Keratinocyte (primary cell): ENCODE measurements around the gene FHL1. TPM values are rescaled to one million over a fixed set of nuclear protein-coding genes. Genes with fewer than 3 reads are reported as not detected.

Source experiments
- DNase-seq: peaks from one replicate; pipeline ENCODE4 v3.0.0-alpha.2; 2011; ENCODE audit warnings: low read depth, missing footprints, low spot score
- FAIRE-seq: peaks from 2 replicates; lab custom pipeline; 2011; peaks lifted over from hg19 to GRCh38; lab: Jason Lieb, UNC
- H2AFZ ChIP-seq: 2 replicates; pipeline ENCODE4 v1.6.0; 2012; ENCODE audit warnings: low read length, control low read depth, inconsistent platforms; ENCODE audit not compliant: control insufficient read depth
- H3K27ac ChIP-seq: 2 replicates; pipeline ENCODE4 v1.5.1; 2011; ENCODE audit warnings: low read length; ENCODE audit not compliant: control insufficient read depth, insufficient read depth
- H3K27me3 ChIP-seq: 3 replicates; pipeline ENCODE4 v1.6.0; 2011; ENCODE audit warnings: low read length; ENCODE audit not compliant: control insufficient read depth, insufficient read depth; ENCODE audit errors: extremely low read depth
- H3K36me3 ChIP-seq, 2 experiments: 2 replicates in 1 of 2; 3 replicates in 1 of 2; pipeline ENCODE4 v1.5.1; 2011; ENCODE audit warnings: low read length in 2 of 2, mild to moderate bottlenecking in 1 of 2; ENCODE audit not compliant: control insufficient read depth in 2 of 2, insufficient read depth in 2 of 2; ENCODE audit errors: extremely low read depth in 1 of 2
- H3K4me1 ChIP-seq: 3 replicates; pipeline ENCODE4 v1.5.1; 2011; ENCODE audit warnings: low read length; ENCODE audit not compliant: control insufficient read depth, insufficient read depth; ENCODE audit errors: extremely low read depth
- H3K4me2 ChIP-seq: 3 replicates; pipeline ENCODE4 v1.6.0; 2011; ENCODE audit warnings: low read depth, low read length; ENCODE audit not compliant: control insufficient read depth, insufficient read depth; ENCODE audit errors: extremely low read depth
- H3K4me3 ChIP-seq, 3 experiments: fragments of 200-600 bp in 1 of 3; sonication (generic) in 1 of 3; 2 replicates in 2 of 3; 3 replicates in 1 of 3; pipeline ENCODE4 v1.5.1; 2011 to 2016; ENCODE audit warnings: low read length in 3 of 3, mild to moderate bottlenecking in 3 of 3, control low read depth in 2 of 3, inconsistent platforms in 1 of 3, low read depth in 1 of 3, mixed read lengths in 1 of 3, mixed run types in 1 of 3, moderate library complexity in 1 of 3; ENCODE audit not compliant: control insufficient read depth in 2 of 3, insufficient read depth in 2 of 3; ENCODE audit errors: extremely low read depth in 1 of 3
- H3K79me2 ChIP-seq: 2 replicates; pipeline ENCODE4 v1.6.0; 2012; ENCODE audit warnings: low read length; ENCODE audit not compliant: control insufficient read depth, insufficient read depth
- H3K9ac ChIP-seq: 3 replicates; pipeline ENCODE4 v1.6.0; 2011; ENCODE audit warnings: low read length; ENCODE audit not compliant: control insufficient read depth, insufficient read depth; ENCODE audit errors: extremely low read depth
- H3K9me1 ChIP-seq: 3 replicates; pipeline ENCODE4 v1.6.0; 2011; ENCODE audit warnings: low read length; ENCODE audit not compliant: control insufficient read depth, insufficient read depth; ENCODE audit errors: extremely low read depth
- H3K9me3 ChIP-seq: 2 replicates; pipeline ENCODE4 v1.5.1; 2012; ENCODE audit warnings: low read depth, low read length; ENCODE audit not compliant: control insufficient read depth
- H4K20me1 ChIP-seq: 3 replicates; pipeline ENCODE4 v1.6.0; 2011; ENCODE audit warnings: low read length; ENCODE audit not compliant: control insufficient read depth, insufficient read depth; ENCODE audit errors: extremely low read depth
- EZH2 ChIP-seq: IDR thresholded peaks from one replicate; pipeline ENCODE4 v1.6.1; 2012; ENCODE audit warnings: inconsistent platforms, mild to moderate bottlenecking, low read length, moderate library complexity
- dilution Hi-C: fragments of 300-500 bp; cut with MboI; formaldehyde crosslinking; loops from one replicate; pipeline ENCODE4 v1.7.0; 2020; ENCODE audit warnings: low sequenced_read_pairs; ENCODE audit not compliant: extremely low pct_ligation_motif_present
- polyA plus RNA-seq, 5 experiments: library from polyadenylated mRNA; depleted of rRNA in 3 of 5; stranded (reverse) in 3 of 5; stranded (forward) in 1 of 5; unstranded in 1 of 5; fragments of >200 nt; gene quantifications; 1 replicate in 1 of 5; 2 replicates in 3 of 5; 3 replicates in 1 of 5; pipeline versions ENCODE4 v1.2.1 to v1.2.3, GENCODE V29; 2011 to 2012; ENCODE audit warnings: missing spikeins in 2 of 5, low read depth in 1 of 5, low replicate concordance in 1 of 5
- TF ChIP-seq, protein P1 (sequence below), 3 experiments: IDR thresholded peaks in 1 of 3; conservative IDR thresholded peaks in 1 of 3; optimal IDR thresholded peaks in 1 of 3; 2 replicates in 2 of 3; 3 replicates in 1 of 3; pipeline versions ENCODE3 to v1.5.1; 2011; ENCODE audit warnings: low read length in 3 of 3, mild to moderate bottlenecking in 3 of 3, moderate library complexity in 2 of 3, control low read depth in 1 of 3, inconsistent platforms in 1 of 3; ENCODE audit not compliant: insufficient read depth in 2 of 3; ENCODE audit errors: extremely low read depth in 1 of 3

FHL1 gene
- polyA plus RNA-seq, 1 donor (not counting 4 experiments of a cell fraction or from before 2014, with no cell fraction given), result 203 TPM

DNA sequence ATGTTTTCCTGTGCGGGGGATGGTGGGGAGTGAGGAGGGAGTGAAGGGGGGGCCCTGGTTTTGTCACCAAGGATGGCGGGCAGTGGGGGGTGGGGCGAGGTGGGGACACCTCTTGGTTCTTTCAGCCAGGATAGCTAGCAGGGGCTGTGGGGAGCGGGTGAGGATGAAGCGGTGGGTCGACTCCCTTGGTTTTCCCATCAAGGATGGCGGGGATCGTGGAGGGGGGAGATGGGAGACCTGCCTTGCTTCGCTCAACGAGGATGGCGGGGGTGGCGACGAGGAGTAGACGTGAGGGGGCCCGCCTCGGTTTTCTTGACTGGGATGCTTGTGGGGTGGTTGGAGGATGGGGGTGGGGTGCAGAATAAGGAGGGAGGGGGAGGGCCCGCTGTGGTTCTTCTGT is 643 bp downstream of the FHL1 start:
- DNase-seq (no peak), FAIRE-seq (no peak)
- dilution Hi-C loops, result no loop called here
- Histone ChIP-seq H3K9ac (peak overlapping the region; percentile 71), H3K79me2 (peaks cover 43% of the 10 kb centered on the region), H3K36me3 (no peaks in the 10 kb centered on the region), H3K27me3 (peaks cover 4% of the 10 kb centered on the region), H2AFZ (no peak overlapping the region), H3K9me1 (no peaks in the 10 kb centered on the region), H3K4me2 (no peak overlapping the region), H3K4me3 (peak overlapping the region; percentile 31 to 71 (median 50)), H3K4me1 (peaks cover 5% of the 10 kb centered on the region), H3K27ac (no peak overlapping the region), H3K9me3 (no peaks in the 10 kb centered on the region), H4K20me1 (no peaks in the 10 kb centered on the region)
- TF ChIP-seq EZH2, result no peak
- TF ChIP-seq, protein P1, sequence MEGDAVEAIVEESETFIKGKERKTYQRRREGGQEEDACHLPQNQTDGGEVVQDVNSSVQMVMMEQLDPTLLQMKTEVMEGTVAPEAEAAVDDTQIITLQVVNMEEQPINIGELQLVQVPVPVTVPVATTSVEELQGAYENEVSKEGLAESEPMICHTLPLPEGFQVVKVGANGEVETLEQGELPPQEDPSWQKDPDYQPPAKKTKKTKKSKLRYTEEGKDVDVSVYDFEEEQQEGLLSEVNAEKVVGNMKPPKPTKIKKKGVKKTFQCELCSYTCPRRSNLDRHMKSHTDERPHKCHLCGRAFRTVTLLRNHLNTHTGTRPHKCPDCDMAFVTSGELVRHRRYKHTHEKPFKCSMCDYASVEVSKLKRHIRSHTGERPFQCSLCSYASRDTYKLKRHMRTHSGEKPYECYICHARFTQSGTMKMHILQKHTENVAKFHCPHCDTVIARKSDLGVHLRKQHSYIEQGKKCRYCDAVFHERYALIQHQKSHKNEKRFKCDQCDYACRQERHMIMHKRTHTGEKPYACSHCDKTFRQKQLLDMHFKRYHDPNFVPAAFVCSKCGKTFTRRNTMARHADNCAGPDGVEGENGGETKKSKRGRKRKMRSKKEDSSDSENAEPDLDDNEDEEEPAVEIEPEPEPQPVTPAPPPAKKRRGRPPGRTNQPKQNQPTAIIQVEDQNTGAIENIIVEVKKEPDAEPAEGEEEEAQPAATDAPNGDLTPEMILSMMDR (optimal IDR thresholded peaks at IDR 0.05 in 1 of 3, IDR thresholded peaks at IDR 0.05 in 1 of 3, conservative IDR thresholded peaks at IDR 0.05 in 1 of 3; ENCODE audit: extremely low read depth in 1 of 3, insufficient read depth in 2 of 3, low read length in 3 of 3), result no peak

DNA sequence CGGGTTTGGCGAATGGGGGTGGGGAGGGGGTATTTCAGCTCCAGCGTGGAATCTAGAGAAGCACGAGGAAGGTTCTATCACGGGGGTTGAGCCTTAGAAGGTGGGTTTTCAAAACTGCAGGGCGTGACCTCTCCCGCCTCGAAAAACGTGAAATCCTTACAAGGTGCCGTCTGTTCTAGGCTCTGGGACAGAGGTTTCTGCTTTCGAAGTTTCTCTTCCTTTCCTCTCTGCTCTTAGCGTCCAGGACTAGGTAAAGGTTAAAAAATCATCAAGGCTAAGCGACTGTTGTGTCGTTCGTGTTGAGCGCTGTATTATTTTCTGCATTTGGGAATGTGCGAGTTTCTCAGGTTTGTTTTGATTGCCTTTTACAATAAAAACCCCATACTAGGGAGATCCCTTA is 1.1 kb downstream of the FHL1 start:
- peak overlapping the region; percentile 45 for H3K27ac ChIP-seq

More for the DNA sequence above, 1.1 kb downstream of the FHL1 start:
- dilution Hi-C loops, result no loop called here
- FAIRE-seq (no peak), DNase-seq (no peak)
- Histone ChIP-seq H4K20me1 (no peaks in the 10 kb centered on the region), H3K79me2 (peaks cover 44% of the 10 kb centered on the region), H3K4me2 (peak overlapping the region; percentile 72), H3K4me3 (peak overlapping the region; percentile 50 to 71 (median 63)), H3K9me1 (no peaks in the 10 kb centered on the region), H3K9ac (peak overlapping the region; percentile 63), H3K9me3 (no peaks in the 10 kb centered on the region), H3K27me3 (peaks cover 4% of the 10 kb centered on the region), H3K4me1 (peaks cover 5% of the 10 kb centered on the region), H2AFZ (no peak overlapping the region), H3K36me3 (no peaks in the 10 kb centered on the region)
- no peak for TF ChIP-seq EZH2
- TF ChIP-seq, protein P1 (optimal IDR thresholded peaks at IDR 0.05 in 1 of 3, IDR thresholded peaks at IDR 0.05 in 1 of 3, conservative IDR thresholded peaks at IDR 0.05 in 1 of 3; ENCODE audit: extremely low read depth in 1 of 3, insufficient read depth in 2 of 3, low read length in 3 of 3), result no peak
